T47D (cell line): ENCODE measurements around the gene DIAPH1.

Experiments used
- DNase-seq, 2 experiments: peaks; one replicate each; pipeline versions ENCODE4 v3.0.0 to v3.0.0-alpha.2; 2011 to 2012; ENCODE audit warnings: low read depth in 1 of 2, low spot score in 1 of 2
- JUND ChIP-seq: IDR thresholded peaks from 2 replicates; pipeline ENCODE4 v1.6.1; 2012; ENCODE audit warnings: low read depth
- in situ Hi-C: cut with HindIII; loops from 2 replicates; pipeline ENCODE4 v1.10.0; 2016; ENCODE audit warnings: low sequenced_read_pairs, low pct_unique_long_range_greater_than_20kb

Gene DIAPH1

DNA sequence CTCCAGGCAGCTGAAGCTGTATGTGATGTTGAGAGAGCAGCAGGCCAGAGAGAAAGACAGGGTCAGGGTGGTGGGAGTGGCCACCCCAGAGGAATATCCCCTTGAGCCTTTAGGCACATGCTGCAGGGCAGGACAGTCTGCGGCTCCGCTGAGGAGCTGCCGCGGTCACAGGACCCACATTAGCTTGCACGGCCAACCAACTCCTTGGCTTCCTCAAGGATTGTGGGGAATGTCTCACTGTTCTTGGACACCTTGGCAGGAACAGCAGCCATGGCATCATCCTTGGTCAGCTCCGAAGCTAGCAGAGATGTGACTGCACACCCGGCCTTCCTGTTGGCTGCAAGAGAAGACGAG lies 102.2 kb downstream of the DIAPH1 start:
- TF ChIP-seq JUND: no peak
- DNase-seq: no peak
- in situ Hi-C loops: no loop called here

DNA sequence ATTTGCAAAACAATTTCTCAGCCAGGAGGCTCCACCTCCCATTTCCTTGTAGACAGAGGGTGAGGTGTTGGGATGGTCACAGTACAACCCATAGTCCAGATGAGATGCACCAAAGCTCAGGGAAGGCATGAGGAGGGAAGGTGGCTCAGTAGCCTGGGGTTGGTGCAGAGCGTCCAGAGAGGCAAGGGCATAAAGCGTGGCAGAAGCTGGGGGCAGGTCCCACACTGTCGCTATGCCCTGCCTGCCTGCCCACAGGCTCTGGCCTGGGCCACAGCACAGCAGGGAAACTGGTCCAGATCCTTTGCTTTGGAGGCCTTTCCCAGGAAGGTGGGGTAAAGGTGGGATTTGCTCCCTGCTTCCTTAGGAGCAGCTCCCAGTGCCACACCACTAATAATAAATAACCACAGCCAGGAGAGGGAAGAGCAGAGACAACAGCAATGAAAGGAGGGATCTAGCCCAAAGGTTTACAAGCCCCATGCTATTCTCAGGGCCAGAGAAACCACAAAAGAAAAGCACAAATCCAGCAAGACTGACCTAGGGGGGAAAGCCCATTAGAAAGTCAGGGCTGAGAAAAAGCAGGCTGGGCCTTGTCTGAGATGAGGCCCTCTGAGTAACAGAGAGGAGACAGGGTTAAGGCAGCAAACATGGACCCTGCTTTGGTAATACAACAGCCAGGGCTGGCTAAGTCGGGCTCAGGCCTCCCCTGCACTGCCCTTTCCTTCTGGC lies 102.7 kb downstream of the DIAPH1 start:
- in situ Hi-C loops: no loop called here
- no peak for DNase-seq
- TF ChIP-seq JUND: no peak

GRCh38 chr5:141515141-141515540 lies 103.7 kb downstream of the DIAPH1 start:
- TF ChIP-seq JUND: no peak

GRCh38 chr5:141514330-141515133 lies 104.3 kb downstream of the DIAPH1 start:
- in situ Hi-C loops: no loop called here
- DNase-seq: no peak
- no peak for TF ChIP-seq JUND

More at GRCh38 chr5:141515141-141515540, 103.7 kb downstream of the DIAPH1 start:
- no peak for DNase-seq
- in situ Hi-C loops: no loop called here

DNA sequence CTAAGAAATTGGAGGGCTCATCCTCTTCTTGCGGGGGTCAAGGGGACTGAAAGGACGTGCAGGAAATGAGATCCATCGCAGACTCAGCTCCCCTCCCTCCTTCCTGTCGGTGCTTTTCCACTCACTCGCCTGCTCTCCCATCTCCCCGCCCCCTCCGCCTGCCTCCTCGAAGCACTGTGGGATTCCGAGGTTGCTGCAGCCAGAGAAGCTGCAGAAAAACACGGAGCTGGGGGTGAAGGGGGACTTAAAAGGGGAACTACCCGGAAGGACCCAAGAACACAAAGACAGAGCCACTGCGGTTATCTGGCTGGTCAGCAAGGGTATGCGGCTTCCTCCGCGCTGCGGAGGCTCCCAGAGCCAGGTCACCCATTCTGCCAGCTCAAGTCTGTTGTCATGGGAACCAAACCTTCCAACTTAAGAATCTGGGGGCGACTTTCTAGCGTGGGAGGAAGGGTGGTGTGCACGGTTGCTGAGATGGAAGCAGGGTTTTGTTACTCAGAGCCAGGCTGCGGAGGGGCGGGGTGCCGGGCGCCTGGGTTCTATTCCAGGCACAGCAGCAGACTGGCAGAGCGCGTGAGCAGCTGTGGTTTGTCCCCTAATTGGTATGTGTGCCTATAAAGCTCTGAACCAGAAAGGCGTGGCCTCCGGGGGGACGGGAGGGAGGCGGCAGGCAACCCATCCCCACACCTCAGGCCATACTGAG lies 105.0 kb downstream of the DIAPH1 start:
- DNase-seq: no peak
- in situ Hi-C loops: no loop called here

GRCh38 chr5:141512911-141513626 lies 105.7 kb downstream of the DIAPH1 start:
- in situ Hi-C loops: no loop called here
- no peak for TF ChIP-seq JUND
- no peak for DNase-seq

More for the DNA sequence above, 105.0 kb downstream of the DIAPH1 start:
- TF ChIP-seq JUND: no peak

DNA sequence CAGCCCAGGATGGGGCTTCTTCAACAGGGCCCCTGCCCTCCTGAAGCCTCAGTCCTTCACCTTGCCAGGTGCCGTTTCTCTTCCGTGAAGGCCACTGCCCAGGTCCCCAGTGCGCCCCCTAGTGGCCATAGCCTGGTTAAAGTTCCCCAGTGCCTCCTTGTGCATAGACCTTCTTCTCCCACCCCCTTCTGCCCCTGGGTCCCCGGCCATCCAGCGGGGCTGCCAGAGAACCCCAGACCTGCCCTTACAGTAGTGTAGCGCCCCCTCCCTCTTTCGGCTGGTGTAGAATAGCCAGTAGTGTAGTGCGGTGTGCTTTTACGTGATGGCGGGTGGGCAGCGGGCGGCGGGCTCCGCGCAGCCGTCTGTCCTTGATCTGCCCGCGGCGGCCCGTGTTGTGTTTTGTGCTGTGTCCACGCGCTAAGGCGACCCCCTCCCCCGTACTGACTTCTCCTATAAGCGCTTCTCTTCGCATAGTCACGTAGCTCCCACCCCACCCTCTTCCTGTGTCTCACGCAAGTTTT lies 106.3 kb downstream of the DIAPH1 start:
- in situ Hi-C loops: no loop called here
- no peak for TF ChIP-seq JUND
- DNase-seq: peak; percentile 88 to 94

- DNase-seq: no peak
- in situ Hi-C loops: no loop called here
- no peak for TF ChIP-seq JUND
These were observed 107.0 kb downstream of the DIAPH1 start for GRCh38 chr5:141511771-141512325.

DNA sequence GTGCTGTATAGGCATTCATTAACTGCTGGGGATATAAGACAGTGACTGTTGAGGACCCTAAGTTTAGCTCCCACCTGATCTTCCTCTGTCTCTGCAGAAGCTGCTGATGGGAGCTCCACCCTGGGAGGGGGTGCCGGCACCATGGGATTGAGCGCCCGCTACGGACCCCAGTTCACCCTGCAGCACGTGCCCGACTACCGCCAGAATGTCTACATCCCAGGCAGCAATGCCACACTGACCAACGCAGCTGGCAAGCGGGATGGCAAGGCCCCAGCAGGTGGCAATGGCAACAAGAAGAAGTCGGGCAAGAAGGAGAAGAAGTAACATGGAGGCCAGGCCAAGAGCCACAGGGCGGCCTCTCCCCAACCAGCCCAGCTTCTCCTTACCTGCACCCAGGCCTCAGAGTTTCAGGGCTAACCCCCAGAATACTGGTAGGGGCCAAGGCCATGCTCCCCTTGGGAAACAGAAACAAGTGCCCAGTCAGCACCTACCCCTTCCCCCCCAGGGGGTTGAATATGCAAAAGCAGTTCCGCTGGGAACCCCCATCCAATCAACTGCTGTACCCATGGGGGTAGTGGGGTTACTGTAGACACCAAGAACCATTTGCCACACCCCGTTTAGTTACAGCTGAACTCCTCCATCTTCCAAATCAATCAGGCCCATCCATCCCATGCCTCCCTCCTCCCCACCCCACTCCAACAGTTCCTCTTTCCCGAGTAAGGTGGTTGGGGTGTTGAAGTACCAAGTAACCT lies 107.8 kb downstream of the DIAPH1 start:
- no peak for DNase-seq
- TF ChIP-seq JUND: no peak
- in situ Hi-C loops: no loop called here

GRCh38 chr5:141510160-141510559 lies 108.6 kb downstream of the DIAPH1 start:
- no peak for TF ChIP-seq JUND
- no peak for DNase-seq
- in situ Hi-C loops: no loop called here

GRCh38 chr5:141508798-141509611 lies 109.8 kb downstream of the DIAPH1 start:
- in situ Hi-C loops: no loop called here
- no peak for DNase-seq
- TF ChIP-seq JUND: no peak
